GM12873 (cell line): Measurements from ENCODE around the gene EPN3.

Source experiments
- CTCF ChIP-seq: IDR thresholded peaks from 2 replicates; pipeline ENCODE4 v1.5.1; 2012; ENCODE audit warnings: low read depth, mild to moderate bottlenecking, moderate library complexity, low read length, control low read depth; ENCODE audit not compliant: insufficient read depth; ENCODE audit errors: missing control alignments

Gene EPN3

DNA sequence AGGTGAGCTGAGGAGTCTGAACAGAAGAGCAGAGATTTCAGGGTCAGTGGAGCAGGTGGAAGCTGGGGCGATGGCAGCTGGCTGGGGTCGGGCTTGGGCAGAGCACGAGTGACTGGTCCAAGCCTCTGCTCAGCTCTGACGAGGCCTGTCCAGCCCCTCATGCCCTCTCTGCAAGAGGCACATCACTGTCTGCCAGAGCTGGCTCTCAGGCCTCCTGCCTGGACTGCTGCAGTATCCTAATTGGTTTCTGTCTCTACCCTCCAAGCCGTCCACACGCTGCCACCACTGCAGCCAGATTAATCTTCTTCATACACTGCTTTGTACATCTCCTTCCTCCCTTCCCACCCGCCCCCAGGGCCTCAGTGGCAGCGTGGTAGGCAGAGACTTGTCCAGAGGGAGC lies 53.4 kb downstream of the EPN3 start:
- TF ChIP-seq CTCF, result no peak

- no peak for TF ChIP-seq CTCF
Observed at GRCh38 chr17:50586421-50587247, 54.1 kb downstream of the EPN3 start.

- no peak for TF ChIP-seq CTCF
Observed at GRCh38 chr17:50587571-50587970, 55.0 kb downstream of the EPN3 start.

DNA sequence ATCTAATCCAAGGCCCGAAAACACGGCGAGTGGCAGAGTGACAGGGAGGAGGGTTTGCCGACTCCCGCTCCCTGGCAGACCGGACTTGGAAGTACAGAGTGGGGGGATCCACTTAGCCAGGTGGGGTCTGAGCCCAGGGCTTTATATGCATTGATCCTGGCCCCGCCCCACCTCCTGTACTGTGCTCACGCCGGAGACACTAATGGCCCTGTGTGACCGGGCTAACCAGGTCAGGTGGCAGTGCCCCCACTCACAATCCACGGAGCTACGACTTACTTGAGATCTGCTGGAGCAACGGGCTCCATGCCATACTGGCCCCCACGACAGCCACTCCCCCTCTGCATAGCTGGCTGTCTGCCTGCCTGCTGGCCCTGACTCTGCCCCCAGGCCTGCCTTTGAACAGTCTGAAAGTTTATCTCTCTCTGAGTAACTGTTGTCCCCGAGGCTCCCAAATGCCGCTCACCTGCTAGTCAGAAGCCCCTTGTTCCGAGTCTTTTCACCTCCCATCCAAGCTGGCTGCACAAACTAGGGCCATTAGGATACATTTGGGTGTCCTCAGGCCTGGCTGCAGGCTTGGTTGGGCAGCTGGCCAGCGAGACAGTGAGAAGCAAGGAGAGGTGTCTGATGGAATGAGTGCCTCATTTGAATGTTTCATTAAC lies 56.0 kb downstream of the EPN3 start:
- no peak for TF ChIP-seq CTCF

DNA sequence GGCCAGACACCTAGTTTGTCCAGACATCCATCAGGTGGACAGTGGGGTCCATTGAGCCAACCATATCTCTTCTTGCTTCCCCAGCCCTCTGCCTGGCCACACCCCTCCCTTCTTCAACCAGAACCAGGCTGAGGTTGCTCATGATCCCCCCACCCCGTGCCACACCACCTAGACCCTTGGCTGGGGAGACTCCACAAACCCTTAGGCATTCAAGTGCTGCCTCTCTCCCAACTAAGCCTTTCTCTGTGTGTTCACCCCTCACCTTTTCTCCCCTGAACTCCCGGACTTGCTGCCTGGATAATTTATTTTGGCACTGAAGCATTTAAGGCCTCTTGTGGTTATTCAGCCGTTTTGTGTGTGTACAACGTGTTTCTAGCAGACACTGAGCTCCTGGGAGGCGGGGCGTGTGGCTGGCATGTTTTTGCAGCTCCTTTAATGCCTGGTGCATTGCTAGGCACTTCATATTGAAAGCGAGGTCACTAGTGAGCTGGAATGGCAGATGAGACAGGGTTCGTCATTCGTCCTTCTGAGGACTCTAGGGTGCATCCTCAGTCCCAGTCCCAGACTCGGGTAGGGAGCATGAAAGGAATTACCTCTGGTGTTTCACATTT lies 56.7 kb downstream of the EPN3 start:
- TF ChIP-seq CTCF, result no peak

- no peak for TF ChIP-seq CTCF
Observed at GRCh38 chr17:50590946-50591737, 58.6 kb downstream of the EPN3 start.
